ENCODE data around the gene NUDT2.

- TF ChIP-seq CTCF (IDR thresholded peaks at IDR 0.05; ENCODE audit: insufficient read depth, low read depth, low read length), result no peak
- no peak for TF ChIP-seq EZH2 (IDR thresholded peaks at IDR 0.05; ENCODE audit: insufficient read depth, low read length)
These were observed 41.1 kb downstream of the NUDT2 start for GRCh38 chr9:34370335-34370969.
